ENCODE measurements around the gene IL1A.

DNA sequence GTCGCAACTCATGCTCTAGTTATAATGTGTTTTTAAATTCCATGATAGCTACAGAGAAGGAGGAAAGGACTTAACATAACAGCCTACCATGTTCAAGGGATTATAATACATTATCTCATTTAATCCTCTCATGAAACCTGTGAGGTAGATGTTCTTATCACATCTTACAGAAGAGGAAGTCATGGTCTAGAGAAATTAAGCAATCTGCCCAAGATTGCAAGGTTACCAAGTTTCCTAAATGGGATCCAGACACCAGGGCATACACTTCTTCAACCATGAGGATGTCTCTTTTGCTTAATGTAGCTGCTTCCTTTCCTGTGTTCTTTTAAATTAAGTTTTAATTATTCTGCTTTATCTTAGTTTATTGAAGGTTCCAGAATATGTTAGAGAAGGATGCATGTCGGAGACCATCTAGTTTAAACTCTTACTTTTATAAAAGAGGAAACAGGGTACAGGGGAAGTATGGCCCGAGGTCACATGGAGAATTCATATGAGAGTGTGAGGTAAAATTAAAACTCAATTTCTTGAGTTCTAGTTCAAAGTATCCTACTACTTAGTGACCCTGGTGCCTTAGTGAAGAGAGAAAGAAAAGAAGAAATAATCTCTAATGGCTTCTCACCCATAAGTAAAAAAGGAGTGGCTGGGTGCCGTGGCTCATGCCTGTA lies 3.6 kb upstream of the IL1A start:
- TF ChIP-seq, protein P1, sequence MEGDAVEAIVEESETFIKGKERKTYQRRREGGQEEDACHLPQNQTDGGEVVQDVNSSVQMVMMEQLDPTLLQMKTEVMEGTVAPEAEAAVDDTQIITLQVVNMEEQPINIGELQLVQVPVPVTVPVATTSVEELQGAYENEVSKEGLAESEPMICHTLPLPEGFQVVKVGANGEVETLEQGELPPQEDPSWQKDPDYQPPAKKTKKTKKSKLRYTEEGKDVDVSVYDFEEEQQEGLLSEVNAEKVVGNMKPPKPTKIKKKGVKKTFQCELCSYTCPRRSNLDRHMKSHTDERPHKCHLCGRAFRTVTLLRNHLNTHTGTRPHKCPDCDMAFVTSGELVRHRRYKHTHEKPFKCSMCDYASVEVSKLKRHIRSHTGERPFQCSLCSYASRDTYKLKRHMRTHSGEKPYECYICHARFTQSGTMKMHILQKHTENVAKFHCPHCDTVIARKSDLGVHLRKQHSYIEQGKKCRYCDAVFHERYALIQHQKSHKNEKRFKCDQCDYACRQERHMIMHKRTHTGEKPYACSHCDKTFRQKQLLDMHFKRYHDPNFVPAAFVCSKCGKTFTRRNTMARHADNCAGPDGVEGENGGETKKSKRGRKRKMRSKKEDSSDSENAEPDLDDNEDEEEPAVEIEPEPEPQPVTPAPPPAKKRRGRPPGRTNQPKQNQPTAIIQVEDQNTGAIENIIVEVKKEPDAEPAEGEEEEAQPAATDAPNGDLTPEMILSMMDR (IDR thresholded peaks at IDR 0.05), result no peak
- no peak for TF ChIP-seq POLR2A (IDR thresholded peaks at IDR 0.05)
